ENCODE data around the gene PCYT1B.

The PCYT1B gene

GRCh38 chrX:24550166-24550565, 97.0 kb downstream of the PCYT1B start:
- peaks cover 11% of the 10 kb centered on the region for H3K27me3 ChIP-seq (ENCODE audit: insufficient read depth, low read depth, severe bottlenecking)
- no peak overlapping the region for H3K27ac ChIP-seq
- DNase-seq, result no peak
- no peaks in the 10 kb centered on the region for H3K9me3 ChIP-seq (ENCODE audit: severe bottlenecking)
- no peak overlapping the region for H3K4me3 ChIP-seq (ENCODE audit: low read depth, low read length)
- H3K36me3 ChIP-seq, result no peaks in the 10 kb centered on the region
- no peak for TF ChIP-seq CTCF (IDR thresholded peaks at IDR 0.05; ENCODE audit: low read depth, low read length)

GRCh38 chrX:24547961-24548360, 99.2 kb downstream of the PCYT1B start:
- TF ChIP-seq CTCF (IDR thresholded peaks at IDR 0.05; ENCODE audit: low read depth, low read length), result no peak
- Histone ChIP-seq H3K36me3 (no peaks in the 10 kb centered on the region), H3K4me3 (ENCODE audit: low read depth, low read length) (no peak overlapping the region), H3K9me3 (ENCODE audit: severe bottlenecking) (no peaks in the 10 kb centered on the region), H3K27me3 (ENCODE audit: insufficient read depth, low read depth, severe bottlenecking) (peaks cover 6% of the 10 kb centered on the region), H3K27ac (no peak overlapping the region)
- DNase-seq, result no peak

- H3K27me3 ChIP-seq (ENCODE audit: insufficient read depth, low read depth, severe bottlenecking), result peaks cover 2% of the 10 kb centered on the region
- no peaks in the 10 kb centered on the region for H3K36me3 ChIP-seq
- no peak overlapping the region for H3K27ac ChIP-seq
- TF ChIP-seq CTCF (IDR thresholded peaks at IDR 0.05; ENCODE audit: low read depth, low read length), result no peak
- no peak for DNase-seq
- no peak overlapping the region for H3K4me3 ChIP-seq (ENCODE audit: low read depth, low read length)
- H3K9me3 ChIP-seq (ENCODE audit: severe bottlenecking), result no peaks in the 10 kb centered on the region
These were observed 104.4 kb downstream of the PCYT1B start for GRCh38 chrX:24542756-24543155.

- Histone ChIP-seq H3K27ac (no peak overlapping the region), H3K27me3 (ENCODE audit: insufficient read depth, low read depth, severe bottlenecking) (no peaks in the 10 kb centered on the region), H3K9me3 (ENCODE audit: severe bottlenecking) (no peaks in the 10 kb centered on the region), H3K4me3 (ENCODE audit: low read depth, low read length) (no peak overlapping the region), H3K36me3 (peaks cover 2% of the 10 kb centered on the region; the same call in 1 of the 2 replicates)
- no peak for DNase-seq
- no peak for TF ChIP-seq CTCF (IDR thresholded peaks at IDR 0.05; ENCODE audit: low read depth, low read length)
These were observed 110.6 kb downstream of the PCYT1B start for GRCh38 chrX:24536551-24536950.

GRCh38 chrX:24528605-24529004, 118.5 kb downstream of the PCYT1B start:
- no peak overlapping the region for H3K27ac ChIP-seq

More at GRCh38 chrX:24528605-24529004, 118.5 kb downstream of the PCYT1B start:
- Histone ChIP-seq H3K27me3 (ENCODE audit: insufficient read depth, low read depth, severe bottlenecking) (peaks cover 5% of the 10 kb centered on the region), H3K4me3 (ENCODE audit: low read depth, low read length) (no peak overlapping the region), H3K36me3 (peaks cover 3% of the 10 kb centered on the region), H3K9me3 (ENCODE audit: severe bottlenecking) (no peaks in the 10 kb centered on the region)
- DNase-seq, result no peak
- no peak for TF ChIP-seq CTCF (IDR thresholded peaks at IDR 0.05; ENCODE audit: low read depth, low read length)
